ENCODE measurements around the gene LGR6.

The LGR6 gene

GRCh38 chr1:202279806-202280205 lies 86.2 kb downstream of the LGR6 start:
- TF ChIP-seq CREB5 (CRISPR knock-in tag; IDR thresholded peaks at IDR 0.05; ENCODE audit: low read depth), result no peak
- no peak for TF ChIP-seq ZNF8 (CRISPR knock-in tag; IDR thresholded peaks at IDR 0.05)
- TF ChIP-seq ZFP3 (CRISPR knock-in tag; IDR thresholded peaks at IDR 0.05), result no peak
- TF ChIP-seq TOX (CRISPR knock-in tag; IDR thresholded peaks at IDR 0.05; ENCODE audit: borderline replicate concordance), result peak; percentile 86
- TF ChIP-seq ZC3H10 (CRISPR knock-in tag; IDR thresholded peaks at IDR 0.05), result peak; percentile 43; the same call in 1 of the 2 replicates
- TF ChIP-seq ZNF565 (CRISPR knock-in tag; conservative IDR thresholded peaks at IDR 0.05; ENCODE audit: low read depth), result no peak
- ATAC-seq, result no peak

GRCh38 chr1:202280595-202280994 lies 87.0 kb downstream of the LGR6 start:
- TF ChIP-seq ISL1 (CRISPR knock-in tag; IDR thresholded peaks at IDR 0.05), result no peak
- no peak for TF ChIP-seq ZFP3 (CRISPR knock-in tag; IDR thresholded peaks at IDR 0.05)
- TF ChIP-seq GLIS3 (CRISPR knock-in tag; IDR thresholded peaks at IDR 0.05), result no peak
- no peak for TF ChIP-seq ZNF565 (CRISPR knock-in tag; conservative IDR thresholded peaks at IDR 0.05; ENCODE audit: low read depth)
- no peak for TF ChIP-seq SNAI2 (CRISPR knock-in tag; IDR thresholded peaks at IDR 0.05)
- no peak for TF ChIP-seq ZC3H10 (CRISPR knock-in tag; IDR thresholded peaks at IDR 0.05)
- no peak for TF ChIP-seq PATZ1 (CRISPR knock-in tag; IDR thresholded peaks at IDR 0.05; ENCODE audit: borderline replicate concordance)
- no peak for TF ChIP-seq CSRNP3 (CRISPR knock-in tag; IDR thresholded peaks at IDR 0.05)
- TF ChIP-seq TCF4 (CRISPR knock-in tag; IDR thresholded peaks at IDR 0.05; ENCODE audit: borderline replicate concordance), result no peak
- TF ChIP-seq ZNF70 (CRISPR knock-in tag; IDR thresholded peaks at IDR 0.05), result no peak
- no peak for TF ChIP-seq ZFP30 (CRISPR knock-in tag; IDR thresholded peaks at IDR 0.05)
- TF ChIP-seq ESRRG (CRISPR knock-in tag; IDR thresholded peaks at IDR 0.05), result no peak
- no peak for TF ChIP-seq TSHZ2 (CRISPR knock-in tag; IDR thresholded peaks at IDR 0.05)
- TF ChIP-seq OSR1 (CRISPR knock-in tag; IDR thresholded peaks at IDR 0.05), result no peak
- no peak for TF ChIP-seq CSDC2 (CRISPR knock-in tag; IDR thresholded peaks at IDR 0.05)
- no peak for ATAC-seq

GRCh38 chr1:202281316-202282024 lies 87.9 kb downstream of the LGR6 start:
- TF ChIP-seq ARNTL (CRISPR knock-in tag; IDR thresholded peaks at IDR 0.05; ENCODE audit: borderline replicate concordance, low read depth), result no peak
- no peak for TF ChIP-seq POU6F1 (CRISPR knock-in tag; IDR thresholded peaks at IDR 0.05; ENCODE audit: borderline replicate concordance, low read depth)
- no peak for TF ChIP-seq CREB5 (CRISPR knock-in tag; IDR thresholded peaks at IDR 0.05; ENCODE audit: low read depth)
- TF ChIP-seq ISL1 (CRISPR knock-in tag; IDR thresholded peaks at IDR 0.05), result no peak
- no peak for TF ChIP-seq OSR1 (CRISPR knock-in tag; IDR thresholded peaks at IDR 0.05)
- TF ChIP-seq ZNF70 (CRISPR knock-in tag; IDR thresholded peaks at IDR 0.05), result no peak
- no peak for TF ChIP-seq PATZ1 (CRISPR knock-in tag; IDR thresholded peaks at IDR 0.05; ENCODE audit: borderline replicate concordance)
- no peak for TF ChIP-seq PPARA (CRISPR knock-in tag; IDR thresholded peaks at IDR 0.05; ENCODE audit: borderline replicate concordance)
- TF ChIP-seq ZNF565 (CRISPR knock-in tag; conservative IDR thresholded peaks at IDR 0.05; ENCODE audit: low read depth), result no peak
- no peak for TF ChIP-seq RARB (CRISPR knock-in tag; IDR thresholded peaks at IDR 0.05)
- no peak for ATAC-seq
